NB4 (cell line): ENCODE results near the gene SH3RF2.

ENCODE experiments used
- CTCF ChIP-seq: IDR thresholded peaks from one replicate; pipeline ENCODE4 v1.5.1; 2012; ENCODE audit warnings: low read depth, low read length
- MAX ChIP-seq: IDR thresholded peaks from 2 replicates; pipeline ENCODE4 v1.6.1; 2011; ENCODE audit warnings: low read depth, low read length

GRCh38 chr5:145967296-145967695, 30.9 kb downstream of the SH3RF2 start:
- TF ChIP-seq MAX, result no peak
- no peak for TF ChIP-seq CTCF
